Measurements from ENCODE around the gene GFER.
A peak's percentile ranks its signal among the peaks of the same experiment; 100 is the strongest.

Gene GFER

DNA sequence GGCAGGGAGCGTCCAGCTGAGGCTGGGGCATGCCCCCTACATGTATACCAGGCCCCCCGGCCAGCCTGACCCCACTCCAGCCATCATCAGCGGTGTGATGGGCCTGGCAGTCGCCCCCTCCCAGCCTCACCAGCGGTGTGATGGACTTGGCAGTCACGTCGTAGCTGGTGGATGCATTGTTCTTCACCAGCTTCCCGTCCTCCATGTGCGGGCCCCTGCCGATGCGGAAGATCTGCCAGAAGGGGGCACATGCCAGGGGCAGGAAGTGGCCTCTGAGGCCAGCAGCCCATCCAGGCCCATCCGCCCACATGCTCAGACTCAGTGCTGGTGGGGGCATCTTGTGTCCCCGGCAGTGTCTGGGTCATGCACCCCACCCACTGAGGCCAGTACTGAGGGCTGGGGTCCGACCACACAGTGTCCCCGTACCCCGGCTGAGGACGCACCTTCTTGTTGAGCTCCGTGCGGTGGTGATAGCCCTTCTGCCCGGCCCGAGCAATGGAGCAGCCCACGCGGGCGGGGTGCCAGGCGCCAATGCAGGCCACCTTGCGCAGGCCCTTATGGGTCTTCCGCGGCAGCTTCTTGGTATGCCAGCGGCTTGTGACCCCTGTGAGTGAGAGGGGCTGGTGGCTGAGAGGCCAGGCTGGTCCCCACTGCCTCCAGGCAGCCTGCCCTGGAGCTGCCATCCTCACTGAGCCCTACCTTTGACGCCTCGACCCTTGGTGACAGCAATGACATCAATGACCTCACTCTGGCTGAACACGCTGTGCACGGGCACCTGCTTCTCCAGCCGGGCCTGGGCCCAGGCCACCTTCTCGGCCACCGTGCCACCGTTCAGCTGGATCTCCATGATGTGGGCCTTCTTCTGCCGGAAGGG, 37.3 kb upstream of the GFER start:
- H3K4ac ChIP-seq (ENCODE audit: low read depth, low read length) = no peak overlapping the region
- no peak overlapping the region for H4K91ac ChIP-seq (ENCODE audit: low read depth, low read length)
- no peaks in the 10 kb centered on the region for H3K36me3 ChIP-seq (ENCODE audit: control insufficient read depth in 1 of 2, insufficient read depth in 2 of 2, low read length in 2 of 2)
- no peak overlapping the region for H3K23ac ChIP-seq (ENCODE audit: low read length)
- H3K27ac ChIP-seq (ENCODE audit: low read depth, low read length) = no peak overlapping the region
- H2AK5ac ChIP-seq (ENCODE audit: low read length) = no peak overlapping the region
- no peak overlapping the region for H3K9ac ChIP-seq (ENCODE audit: low read length)
- peaks cover 10% of the 10 kb centered on the region for H3K9me3 ChIP-seq (ENCODE audit: insufficient read depth, low read depth, low read length)
- H3K27me3 ChIP-seq (ENCODE audit: insufficient read depth, low read length) = no peaks in the 10 kb centered on the region
- no CpG with 5 or more reads among the region's 38 CpGs for WGBS (ENCODE audit: extremely low coverage, insufficient coverage, insufficient read length)
- no peak overlapping the region for H2BK120ac ChIP-seq (ENCODE audit: insufficient read depth, low read length, poor library complexity)
- H3K14ac ChIP-seq (ENCODE audit: low read length) = no peak overlapping the region
- H2AFZ ChIP-seq (ENCODE audit: insufficient read depth, low read length, poor library complexity) = no peak overlapping the region
- no peak overlapping the region for H3K4me3 ChIP-seq (ENCODE audit: low read depth, low read length)
- peaks cover 6 to 12% of the 10 kb centered on the region in 2 experiments for H3K4me1 ChIP-seq (ENCODE audit: control insufficient read depth in 1 of 2, insufficient read depth in 2 of 2, low read length in 2 of 2)
- H3K79me1 ChIP-seq (ENCODE audit: low read length) = peaks cover 7% of the 10 kb centered on the region
- H4K8ac ChIP-seq (ENCODE audit: low read depth, low read length) = no peak overlapping the region
- no peak overlapping the region for H2BK5ac ChIP-seq (ENCODE audit: low read depth, low read length, poor library complexity)
- no peak overlapping the region for H4K12ac ChIP-seq (ENCODE audit: low read depth, low read length)
- H2BK12ac ChIP-seq (ENCODE audit: low read length) = no peak overlapping the region
- H3K4me2 ChIP-seq (ENCODE audit: low read length) = no peak overlapping the region
- no peak overlapping the region for H3K18ac ChIP-seq (ENCODE audit: low read length)
- DNase-seq = no peak
- peaks cover 3% of the 10 kb centered on the region for H3K79me2 ChIP-seq (ENCODE audit: control insufficient read depth, insufficient read depth, low read length, poor library complexity)

- no peaks in the 10 kb centered on the region for H3K36me3 ChIP-seq (ENCODE audit: control insufficient read depth in 1 of 2, insufficient read depth in 2 of 2, low read length in 2 of 2)
- H2AFZ ChIP-seq (ENCODE audit: insufficient read depth, low read length, poor library complexity) = no peak overlapping the region
- H2BK120ac ChIP-seq (ENCODE audit: insufficient read depth, low read length, poor library complexity) = no peak overlapping the region
- no CpG with 5 or more reads among the region's 9 CpGs for WGBS (ENCODE audit: extremely low coverage, insufficient coverage, insufficient read length)
- H3K9me3 ChIP-seq (ENCODE audit: insufficient read depth, low read depth, low read length) = peaks cover 10% of the 10 kb centered on the region
- H3K4ac ChIP-seq (ENCODE audit: low read depth, low read length) = no peak overlapping the region
- H3K79me2 ChIP-seq (ENCODE audit: control insufficient read depth, insufficient read depth, low read length, poor library complexity) = peaks cover 3% of the 10 kb centered on the region
- H4K12ac ChIP-seq (ENCODE audit: low read depth, low read length) = no peak overlapping the region
- no peaks in the 10 kb centered on the region for H3K27me3 ChIP-seq (ENCODE audit: insufficient read depth, low read length)
- no peak overlapping the region for H2BK5ac ChIP-seq (ENCODE audit: low read depth, low read length, poor library complexity)
- peaks cover 1 to 7% of the 10 kb centered on the region in 2 experiments for H3K4me1 ChIP-seq (ENCODE audit: control insufficient read depth in 1 of 2, insufficient read depth in 2 of 2, low read length in 2 of 2)
- H3K14ac ChIP-seq (ENCODE audit: low read length) = no peak overlapping the region
- no peak overlapping the region for H2BK12ac ChIP-seq (ENCODE audit: low read length)
- H4K91ac ChIP-seq (ENCODE audit: low read depth, low read length) = no peak overlapping the region
- DNase-seq = no peak
- no peak overlapping the region for H3K4me3 ChIP-seq (ENCODE audit: low read depth, low read length)
- no peak overlapping the region for H3K18ac ChIP-seq (ENCODE audit: low read length)
- no peak overlapping the region for H4K8ac ChIP-seq (ENCODE audit: low read depth, low read length)
- H2AK5ac ChIP-seq (ENCODE audit: low read length) = no peak overlapping the region
- no peak overlapping the region for H3K23ac ChIP-seq (ENCODE audit: low read length)
- H3K27ac ChIP-seq (ENCODE audit: low read depth, low read length) = no peak overlapping the region
- H3K9ac ChIP-seq (ENCODE audit: low read length) = no peak overlapping the region
- H3K4me2 ChIP-seq (ENCODE audit: low read length) = no peak overlapping the region
- H3K79me1 ChIP-seq (ENCODE audit: low read length) = peaks cover 7% of the 10 kb centered on the region
Observed at GRCh38 chr16:1947369-1947670, 36.7 kb upstream of the GFER start.

- no peak overlapping the region for H3K4me3 ChIP-seq (ENCODE audit: low read depth, low read length)
- no peak overlapping the region for H2BK12ac ChIP-seq (ENCODE audit: low read length)
- no peak overlapping the region for H4K12ac ChIP-seq (ENCODE audit: low read depth, low read length)
- no peak overlapping the region for H3K4ac ChIP-seq (ENCODE audit: low read depth, low read length)
- H3K36me3 ChIP-seq (ENCODE audit: control insufficient read depth in 1 of 2, insufficient read depth in 2 of 2, low read length in 2 of 2) = no peaks in the 10 kb centered on the region
- H3K18ac ChIP-seq (ENCODE audit: low read length) = no peak overlapping the region
- no peak overlapping the region for H3K23ac ChIP-seq (ENCODE audit: low read length)
- no peak overlapping the region for H3K9ac ChIP-seq (ENCODE audit: low read length)
- no peak overlapping the region for H2BK120ac ChIP-seq (ENCODE audit: insufficient read depth, low read length, poor library complexity)
- WGBS (ENCODE audit: extremely low coverage, insufficient coverage, insufficient read length) = no CpG with 5 or more reads among the region's 11 CpGs
- no peak overlapping the region for H2AK5ac ChIP-seq (ENCODE audit: low read length)
- H3K9me3 ChIP-seq (ENCODE audit: insufficient read depth, low read depth, low read length) = peaks cover 10% of the 10 kb centered on the region
- H3K79me2 ChIP-seq (ENCODE audit: control insufficient read depth, insufficient read depth, low read length, poor library complexity) = no peaks in the 10 kb centered on the region
- H4K8ac ChIP-seq (ENCODE audit: low read depth, low read length) = no peak overlapping the region
- DNase-seq = no peak
- no peaks in the 10 kb centered on the region for H3K4me1 ChIP-seq (ENCODE audit: control insufficient read depth in 1 of 2, insufficient read depth in 2 of 2, low read length in 2 of 2)
- no peak overlapping the region for H2BK5ac ChIP-seq (ENCODE audit: low read depth, low read length, poor library complexity)
- no peaks in the 10 kb centered on the region for H3K27me3 ChIP-seq (ENCODE audit: insufficient read depth, low read length)
- H3K4me2 ChIP-seq (ENCODE audit: low read length) = no peak overlapping the region
- H3K14ac ChIP-seq (ENCODE audit: low read length) = no peak overlapping the region
- no peak overlapping the region for H2AFZ ChIP-seq (ENCODE audit: insufficient read depth, low read length, poor library complexity)
- no peak overlapping the region for H3K27ac ChIP-seq (ENCODE audit: low read depth, low read length)
- H3K79me1 ChIP-seq (ENCODE audit: low read length) = no peaks in the 10 kb centered on the region
- no peak overlapping the region for H4K91ac ChIP-seq (ENCODE audit: low read depth, low read length)
Observed at GRCh38 chr16:1949507-1949906, 34.5 kb upstream of the GFER start.

DNA sequence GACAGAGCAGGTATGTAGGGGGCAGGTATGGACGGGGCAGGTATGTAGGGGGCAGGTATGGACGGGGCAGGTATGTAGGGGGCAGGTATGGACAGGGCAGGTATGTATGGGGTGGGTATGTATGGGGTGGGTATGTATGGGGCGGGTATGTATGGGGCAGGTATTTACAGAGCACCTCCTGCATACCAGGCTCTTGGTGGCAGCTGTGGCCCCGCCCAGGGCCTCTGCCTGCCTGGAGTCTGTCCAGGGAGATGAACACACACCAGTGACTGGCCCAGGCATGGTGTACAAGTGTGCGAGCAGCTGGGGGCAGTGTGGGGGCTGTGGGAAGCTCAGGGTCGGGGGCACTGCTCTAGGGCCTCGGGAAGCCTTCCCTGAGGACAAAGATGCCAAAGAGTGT, 33.9 kb upstream of the GFER start:
- H3K27me3 ChIP-seq (ENCODE audit: insufficient read depth, low read length) = no peaks in the 10 kb centered on the region
- WGBS (ENCODE audit: extremely low coverage, insufficient coverage, insufficient read length) = no CpG with 5 or more reads among the region's 7 CpGs
- no peak overlapping the region for H3K4ac ChIP-seq (ENCODE audit: low read depth, low read length)
- H3K9me3 ChIP-seq (ENCODE audit: insufficient read depth, low read depth, low read length) = peaks cover 6% of the 10 kb centered on the region
- H3K18ac ChIP-seq (ENCODE audit: low read length) = no peak overlapping the region
- no peak overlapping the region for H4K12ac ChIP-seq (ENCODE audit: low read depth, low read length)
- H3K36me3 ChIP-seq (ENCODE audit: control insufficient read depth in 1 of 2, insufficient read depth in 2 of 2, low read length in 2 of 2) = no peaks in the 10 kb centered on the region
- no peak overlapping the region for H4K8ac ChIP-seq (ENCODE audit: low read depth, low read length)
- peak in 1 of 2 donors; percentile 40 for DNase-seq
- H2AFZ ChIP-seq (ENCODE audit: insufficient read depth, low read length, poor library complexity) = no peak overlapping the region
- H2AK5ac ChIP-seq (ENCODE audit: low read length) = no peak overlapping the region
- H3K4me2 ChIP-seq (ENCODE audit: low read length) = no peak overlapping the region
- no peak overlapping the region for H3K9ac ChIP-seq (ENCODE audit: low read length)
- H2BK120ac ChIP-seq (ENCODE audit: insufficient read depth, low read length, poor library complexity) = no peak overlapping the region
- H3K4me3 ChIP-seq (ENCODE audit: low read depth, low read length) = no peak overlapping the region
- H2BK5ac ChIP-seq (ENCODE audit: low read depth, low read length, poor library complexity) = no peak overlapping the region
- H3K79me1 ChIP-seq (ENCODE audit: low read length) = no peaks in the 10 kb centered on the region
- no peaks in the 10 kb centered on the region for H3K4me1 ChIP-seq (ENCODE audit: control insufficient read depth in 1 of 2, insufficient read depth in 2 of 2, low read length in 2 of 2)
- H3K27ac ChIP-seq (ENCODE audit: low read depth, low read length) = no peak overlapping the region
- no peak overlapping the region for H2BK12ac ChIP-seq (ENCODE audit: low read length)
- no peak overlapping the region for H3K14ac ChIP-seq (ENCODE audit: low read length)
- H3K79me2 ChIP-seq (ENCODE audit: control insufficient read depth, insufficient read depth, low read length, poor library complexity) = no peaks in the 10 kb centered on the region
- no peak overlapping the region for H4K91ac ChIP-seq (ENCODE audit: low read depth, low read length)
- H3K23ac ChIP-seq (ENCODE audit: low read length) = no peak overlapping the region
